NT2/D1 (cell line): ENCODE results near the gene HEMK1.

Experiments used
- YY1 ChIP-seq: IDR thresholded peaks from 2 replicates; pipeline ENCODE4 v1.6.1; 2011; ENCODE audit not compliant: insufficient read length, insufficient read depth
- ZNF274 ChIP-seq: IDR thresholded peaks from 2 replicates; pipeline ENCODE4 v1.6.1; 2011; ENCODE audit warnings: mild to moderate bottlenecking, low read depth, low read length

DNA sequence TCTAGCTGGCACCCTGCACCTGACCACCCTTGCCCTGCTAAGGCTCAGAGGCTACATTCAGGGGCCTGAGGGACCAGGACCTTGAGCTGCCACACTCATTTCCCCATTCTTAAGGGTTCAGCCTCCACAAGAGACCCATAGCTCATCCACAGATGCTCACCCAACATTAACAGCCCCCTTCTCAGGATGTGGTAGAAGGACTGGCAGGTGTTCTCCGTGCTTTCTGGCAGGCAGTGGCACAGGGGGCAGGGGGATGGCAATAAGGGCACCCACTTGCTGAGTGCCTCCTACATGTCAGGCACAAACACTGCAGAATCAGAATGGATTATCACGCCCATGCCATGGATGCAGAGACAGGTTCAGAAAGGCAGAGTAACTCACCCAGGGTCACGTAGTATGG lies 57.1 kb downstream of the HEMK1 start:
- TF ChIP-seq YY1 (no peak), ZNF274 (no peak)
